GM21390 (cell line): ENCODE data around the gene ATP11A.

Experiments used
- ATAC-seq: cut with Tn5 transposase; IDR thresholded peaks from one replicate; pipeline ENCODE4 v1.9.1; 2021; ENCODE audit not compliant: unreplicated experiment

ATP11A gene

GRCh38 chr13:112740502-112741131 is 50.8 kb downstream of the ATP11A start:
- ATAC-seq, result no peak

- no peak for ATAC-seq
Observed at GRCh38 chr13:112741185-112741755, 51.4 kb downstream of the ATP11A start.

GRCh38 chr13:112741835-112742570 is 52.2 kb downstream of the ATP11A start:
- ATAC-seq, result no peak

DNA sequence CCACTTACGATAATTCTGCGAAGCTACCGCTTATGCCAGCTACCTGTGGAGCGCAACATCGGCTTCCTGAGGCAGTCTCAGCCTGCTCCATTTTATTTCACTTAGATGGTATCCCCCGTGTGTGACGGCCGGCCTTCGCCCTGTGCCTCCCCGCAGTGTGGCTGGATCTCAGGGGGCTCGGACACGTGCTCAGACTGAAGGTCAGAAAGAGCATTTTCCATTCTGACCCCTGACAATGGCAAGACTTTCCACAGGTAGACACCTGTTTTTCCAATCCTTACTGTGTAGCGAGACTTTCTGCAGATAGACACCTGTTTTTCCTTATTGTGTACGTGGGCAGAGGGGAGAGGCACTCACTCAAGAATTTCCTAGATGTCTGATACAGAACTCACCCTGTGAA is 52.7 kb downstream of the ATP11A start:
- ATAC-seq, result no peak

DNA sequence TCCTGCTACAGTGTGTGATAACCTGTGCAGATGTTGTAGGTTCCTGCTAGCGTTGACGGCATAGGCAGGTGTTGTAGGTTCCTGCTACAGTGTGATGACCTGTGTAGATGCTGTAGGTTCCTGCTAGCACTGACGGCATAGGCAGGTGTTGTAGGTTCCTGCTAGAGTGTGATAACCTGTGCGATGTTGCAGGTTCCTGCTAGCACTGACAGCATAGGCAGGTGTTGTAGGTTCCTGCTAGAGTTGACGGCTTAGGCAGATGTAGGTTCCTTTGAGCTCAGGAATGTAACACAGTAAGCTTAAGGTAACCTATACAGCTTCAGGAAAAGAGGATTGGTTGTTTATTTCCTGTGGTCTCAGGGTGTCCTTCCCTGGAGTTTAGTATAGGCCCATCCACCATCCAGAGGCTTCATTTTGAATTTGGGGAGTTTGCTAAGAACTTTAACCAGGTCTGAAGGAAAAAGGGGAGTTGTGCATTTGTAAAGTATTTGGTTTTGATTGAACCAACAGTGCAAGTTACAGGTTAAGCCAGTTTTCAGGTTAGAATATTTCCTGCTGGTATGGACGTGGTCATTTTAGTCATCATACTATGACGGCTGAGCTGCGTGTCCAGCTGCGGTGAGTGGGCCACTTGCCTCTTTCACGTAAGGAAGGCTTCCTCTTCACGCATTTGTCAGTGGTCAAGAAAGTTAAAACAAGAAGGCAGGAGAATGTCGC is 53.8 kb downstream of the ATP11A start:
- ATAC-seq, result no peak

DNA sequence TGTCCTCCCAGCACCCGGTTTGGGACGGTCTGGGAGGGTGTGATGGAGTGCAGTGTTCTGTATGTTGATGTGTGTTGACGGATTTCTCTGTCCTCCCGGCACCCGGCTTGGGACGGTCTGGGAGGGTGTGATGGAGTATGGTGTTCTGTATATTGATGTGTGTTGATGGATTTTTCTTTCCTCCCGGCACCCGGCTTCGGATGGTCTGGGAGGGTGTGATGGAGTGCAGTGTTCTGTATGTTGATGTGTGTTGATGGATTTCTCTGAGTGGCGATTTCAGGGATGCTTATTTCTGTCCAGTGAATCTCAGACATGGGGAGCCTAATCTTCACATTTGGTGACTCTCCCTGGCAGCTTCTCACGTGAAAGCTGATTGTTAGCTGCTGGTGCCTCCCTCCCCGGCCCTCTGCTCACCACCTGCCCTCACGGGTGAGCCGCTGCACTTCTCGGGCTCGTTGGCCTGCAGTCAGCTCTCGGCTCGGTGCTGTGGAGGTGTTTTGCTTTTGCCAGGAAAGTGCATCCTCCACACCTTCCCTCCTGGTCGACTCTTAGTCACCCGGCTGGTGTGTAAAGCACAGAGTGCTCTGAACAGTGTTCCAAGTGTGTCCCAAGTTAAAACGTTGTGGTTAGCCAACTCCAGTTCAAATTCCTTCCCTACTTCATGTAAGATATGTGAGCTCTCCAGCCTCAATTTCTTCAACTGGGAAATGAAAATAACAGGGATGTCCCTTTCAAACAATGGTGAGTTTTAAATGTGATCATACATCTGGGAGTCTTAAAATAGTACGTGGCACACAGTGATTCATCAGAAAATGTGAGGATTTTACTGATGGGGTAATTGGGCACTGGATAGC is 54.6 kb downstream of the ATP11A start:
- ATAC-seq, result no peak

GRCh38 chr13:112746044-112746443 is 56.2 kb downstream of the ATP11A start:
- ATAC-seq, result no peak

GRCh38 chr13:112747256-112747655 is 57.4 kb downstream of the ATP11A start:
- ATAC-seq, result no peak

GRCh38 chr13:112748947-112749735 is 59.3 kb downstream of the ATP11A start:
- ATAC-seq, result no peak

DNA sequence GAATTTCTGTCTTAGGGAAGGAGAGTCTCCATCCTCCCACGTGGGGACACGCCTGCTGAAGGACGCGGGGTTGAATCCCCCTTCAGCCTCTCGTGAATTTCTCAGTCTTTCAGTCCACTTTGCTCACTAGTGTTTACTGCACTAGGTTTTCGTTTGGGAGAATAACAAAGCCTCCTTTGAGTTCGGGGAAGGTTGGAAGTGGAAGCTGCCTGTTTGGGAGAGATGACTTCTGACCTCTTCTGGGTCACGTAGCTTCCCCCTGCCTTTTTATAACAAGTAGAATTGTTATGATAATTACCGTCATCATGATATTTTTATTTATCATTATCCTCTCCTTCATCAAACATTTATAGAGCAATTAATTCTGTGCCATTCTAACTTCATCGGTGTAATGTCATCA is 60.7 kb downstream of the ATP11A start:
- no peak for ATAC-seq

- ATAC-seq, result no peak
Observed at GRCh38 chr13:112751617-112752016, 61.8 kb downstream of the ATP11A start.

GRCh38 chr13:112752211-112752610 is 62.4 kb downstream of the ATP11A start:
- ATAC-seq, result no peak

- ATAC-seq, result no peak
Observed at GRCh38 chr13:112752711-112753541, 63.1 kb downstream of the ATP11A start.

- no peak for ATAC-seq
Observed at GRCh38 chr13:112753833-112754232, 64.0 kb downstream of the ATP11A start.

DNA sequence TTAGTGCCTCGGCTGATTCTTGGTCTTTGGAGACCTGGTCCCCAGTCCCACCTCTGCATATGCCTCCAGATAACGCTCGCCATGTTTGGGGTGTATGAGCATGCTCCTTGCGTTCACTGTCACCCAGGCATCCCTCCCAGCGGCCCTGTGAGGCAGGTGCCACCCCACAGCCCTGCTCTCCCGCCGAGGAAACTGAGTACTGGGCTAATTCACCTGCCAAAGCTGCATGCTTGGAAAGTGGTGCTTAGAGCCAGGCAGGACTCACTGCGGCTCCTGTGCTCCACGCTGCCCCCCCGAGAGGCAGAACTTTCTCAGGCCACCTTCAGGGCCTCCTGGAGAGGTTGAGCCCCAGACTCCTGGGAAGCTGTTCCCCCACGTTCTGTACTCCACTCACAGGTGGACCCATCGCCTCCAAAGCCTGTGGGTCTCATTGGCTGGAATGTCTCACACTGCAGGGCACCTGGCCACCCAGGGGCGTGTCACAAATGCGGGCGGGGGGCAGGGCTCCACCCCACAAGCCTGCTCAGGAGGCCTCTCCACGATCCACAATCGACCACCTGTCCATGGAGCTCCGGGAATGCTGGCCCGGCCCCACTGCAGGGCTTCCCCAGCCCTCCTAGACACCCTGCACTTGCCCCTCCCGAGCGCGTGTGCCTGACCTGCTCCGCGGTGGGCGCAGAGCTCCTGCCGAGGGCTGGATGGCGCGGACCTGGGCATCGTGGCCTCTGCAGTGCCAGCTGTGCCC is 64.6 kb downstream of the ATP11A start:
- no peak for ATAC-seq

DNA sequence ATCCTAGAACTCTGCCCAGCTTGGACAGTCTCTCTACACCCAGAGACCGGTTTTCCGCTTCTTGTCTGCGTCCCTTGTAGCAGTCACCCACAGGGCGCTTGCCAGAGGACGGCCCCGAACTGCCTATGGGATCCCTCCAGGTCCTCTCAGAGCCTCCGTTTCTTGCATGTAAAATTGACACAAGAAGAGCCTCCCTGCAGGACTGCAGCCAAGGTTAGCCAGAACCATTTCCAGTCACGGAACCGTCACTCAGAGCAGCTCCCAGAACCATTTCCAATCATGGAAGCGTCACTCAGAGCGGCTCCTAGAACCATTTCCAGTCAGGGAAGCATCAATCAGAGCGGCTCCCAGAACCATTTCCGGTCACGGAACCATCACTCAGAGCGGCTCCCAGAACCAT is 65.5 kb downstream of the ATP11A start:
- ATAC-seq, result no peak

DNA sequence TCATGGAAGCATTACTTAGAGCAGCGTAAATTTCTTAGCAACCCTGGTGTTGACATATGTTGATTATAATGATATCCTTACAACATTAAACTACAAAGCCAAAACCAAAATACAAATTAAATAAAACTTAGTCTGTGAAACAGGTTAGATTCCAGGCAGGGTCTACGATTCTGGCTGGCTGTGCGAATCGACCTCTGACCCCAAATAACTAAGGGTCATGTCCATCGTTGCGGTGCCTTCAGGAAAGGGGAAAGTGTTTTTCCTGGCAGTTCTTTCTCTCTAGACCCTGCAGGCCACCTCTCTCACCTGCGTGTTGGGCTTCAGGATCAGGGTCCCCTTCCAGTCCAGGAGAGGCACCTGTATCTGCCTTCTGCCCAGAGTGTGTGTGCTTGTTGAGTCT is 66.2 kb downstream of the ATP11A start:
- no peak for ATAC-seq

DNA sequence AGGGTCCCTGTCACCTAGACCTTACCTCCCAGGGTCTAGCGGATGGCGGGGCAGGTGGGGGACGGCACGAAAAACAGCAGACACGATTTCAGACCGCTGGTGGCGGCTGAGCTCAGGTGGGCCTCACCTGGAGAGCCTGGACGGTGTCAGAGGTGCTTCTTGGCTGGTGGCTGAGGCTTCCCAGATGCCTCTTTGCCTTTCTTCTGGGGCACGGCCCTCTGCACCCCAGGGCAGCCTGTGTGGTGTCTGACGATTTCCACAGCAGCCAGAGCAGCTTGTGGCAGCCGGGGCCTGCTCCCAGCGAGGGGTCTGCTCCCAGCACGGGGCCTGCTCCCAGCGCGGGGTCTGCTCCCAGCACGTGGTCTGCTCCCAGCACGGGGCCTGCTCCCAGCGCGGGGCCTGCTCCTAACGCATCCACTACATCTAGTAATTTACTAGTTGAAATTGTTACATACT is 66.7 kb downstream of the ATP11A start:
- no peak for ATAC-seq
